ENCODE measurements around the gene PI4K2B.

The PI4K2B gene
- long read RNA-seq, partial matches to known transcripts: 3 of 4 reads
- long read RNA-seq, other reads (novel, unspliced or antisense): 1 of 4 reads

- DNase-seq (ENCODE audit: low read depth in 1 of 2, low spot score in 1 of 2): peak; percentile 71 to 87
- Histone ChIP-seq H3K27me3 (ENCODE audit: insufficient read depth, poor library complexity, severe bottlenecking) (no peaks in the 10 kb centered on the region), H3K4me3 (replicated peaks; ENCODE audit: insufficient read depth, low read length) (peak within 1 kb of the TSS; percentile 70), H3K27ac (replicated peaks) (peak within 1 kb of the TSS; percentile 90)
- TF ChIP-seq, protein P1, sequence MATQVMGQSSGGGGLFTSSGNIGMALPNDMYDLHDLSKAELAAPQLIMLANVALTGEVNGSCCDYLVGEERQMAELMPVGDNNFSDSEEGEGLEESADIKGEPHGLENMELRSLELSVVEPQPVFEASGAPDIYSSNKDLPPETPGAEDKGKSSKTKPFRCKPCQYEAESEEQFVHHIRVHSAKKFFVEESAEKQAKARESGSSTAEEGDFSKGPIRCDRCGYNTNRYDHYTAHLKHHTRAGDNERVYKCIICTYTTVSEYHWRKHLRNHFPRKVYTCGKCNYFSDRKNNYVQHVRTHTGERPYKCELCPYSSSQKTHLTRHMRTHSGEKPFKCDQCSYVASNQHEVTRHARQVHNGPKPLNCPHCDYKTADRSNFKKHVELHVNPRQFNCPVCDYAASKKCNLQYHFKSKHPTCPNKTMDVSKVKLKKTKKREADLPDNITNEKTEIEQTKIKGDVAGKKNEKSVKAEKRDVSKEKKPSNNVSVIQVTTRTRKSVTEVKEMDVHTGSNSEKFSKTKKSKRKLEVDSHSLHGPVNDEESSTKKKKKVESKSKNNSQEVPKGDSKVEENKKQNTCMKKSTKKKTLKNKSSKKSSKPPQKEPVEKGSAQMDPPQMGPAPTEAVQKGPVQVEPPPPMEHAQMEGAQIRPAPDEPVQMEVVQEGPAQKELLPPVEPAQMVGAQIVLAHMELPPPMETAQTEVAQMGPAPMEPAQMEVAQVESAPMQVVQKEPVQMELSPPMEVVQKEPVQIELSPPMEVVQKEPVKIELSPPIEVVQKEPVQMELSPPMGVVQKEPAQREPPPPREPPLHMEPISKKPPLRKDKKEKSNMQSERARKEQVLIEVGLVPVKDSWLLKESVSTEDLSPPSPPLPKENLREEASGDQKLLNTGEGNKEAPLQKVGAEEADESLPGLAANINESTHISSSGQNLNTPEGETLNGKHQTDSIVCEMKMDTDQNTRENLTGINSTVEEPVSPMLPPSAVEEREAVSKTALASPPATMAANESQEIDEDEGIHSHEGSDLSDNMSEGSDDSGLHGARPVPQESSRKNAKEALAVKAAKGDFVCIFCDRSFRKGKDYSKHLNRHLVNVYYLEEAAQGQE (IDR thresholded peaks at IDR 0.05; ENCODE audit: insufficient replicate concordance, low read depth): no peak
- TF ChIP-seq CTCF (IDR thresholded peaks at IDR 0.05; ENCODE audit: insufficient read depth, low read length) (no peak), GABPA (IDR thresholded peaks at IDR 0.05; ENCODE audit: low read depth) (no peak), SPI1 (IDR thresholded peaks at IDR 0.05; ENCODE audit: borderline replicate concordance, low read depth) (no peak), POLR2AphosphoS5 (IDR thresholded peaks at IDR 0.05; ENCODE audit: low read depth) (peak; percentile 90)
Measured at GRCh38 chr4:25233737-25234389, at the start of gene PI4K2B. TSS of gene PI4K2B (plus strand) at chr4:25234033. CDS start at chr4:25234164, 131 bp downstream.

- Histone ChIP-seq H3K27me3 (ENCODE audit: insufficient read depth, poor library complexity, severe bottlenecking) (no peaks in the 10 kb centered on the region), H3K4me3 (replicated peaks; ENCODE audit: insufficient read depth, low read length) (no peak overlapping the region), H3K27ac (replicated peaks) (no peak overlapping the region)
- TF ChIP-seq, protein P1 (IDR thresholded peaks at IDR 0.05; ENCODE audit: insufficient replicate concordance, low read depth): no peak
- no peak for TF ChIP-seq SPI1 (IDR thresholded peaks at IDR 0.05; ENCODE audit: borderline replicate concordance, low read depth)
- TF ChIP-seq POLR2AphosphoS5 (IDR thresholded peaks at IDR 0.05; ENCODE audit: low read depth): no peak
- TF ChIP-seq GABPA (IDR thresholded peaks at IDR 0.05; ENCODE audit: low read depth): no peak
- TF ChIP-seq CTCF (IDR thresholded peaks at IDR 0.05; ENCODE audit: insufficient read depth, low read length): no peak
- no peak for DNase-seq (ENCODE audit: low read depth in 1 of 2, low spot score in 1 of 2)
Measured at GRCh38 chr4:25184056-25184455, 49.8 kb upstream of the PI4K2B start.

- TF ChIP-seq CTCF (IDR thresholded peaks at IDR 0.05; ENCODE audit: insufficient read depth, low read length) (no peak), POLR2AphosphoS5 (IDR thresholded peaks at IDR 0.05; ENCODE audit: low read depth) (no peak), GABPA (IDR thresholded peaks at IDR 0.05; ENCODE audit: low read depth) (no peak), SPI1 (IDR thresholded peaks at IDR 0.05; ENCODE audit: borderline replicate concordance, low read depth) (no peak)
- TF ChIP-seq, protein P1 (IDR thresholded peaks at IDR 0.05; ENCODE audit: insufficient replicate concordance, low read depth): no peak
- H3K27ac ChIP-seq (replicated peaks): no peak overlapping the region
- no peak for DNase-seq (ENCODE audit: low read depth in 1 of 2, low spot score in 1 of 2)
- no peaks in the 10 kb centered on the region for H3K27me3 ChIP-seq (ENCODE audit: insufficient read depth, poor library complexity, severe bottlenecking)
- H3K4me3 ChIP-seq (replicated peaks; ENCODE audit: insufficient read depth, low read length): no peak overlapping the region
Measured at GRCh38 chr4:25190407-25190806, 43.4 kb upstream of the PI4K2B start.

All from HL-60 (cell line).